GM10847 (cell line): Measurements from ENCODE around the gene ZNF253.

Experiments
- POLR2A ChIP-seq: IDR thresholded peaks from 2 replicates; pipeline ENCODE4 v1.6.1; 2011; ENCODE audit not compliant: insufficient read length; ENCODE audit errors: extremely low read depth

ZNF253 gene

GRCh38 chr19:19865750-19866610 lies at the start of gene ZNF253:
ZNF253 (plus strand) TSS chr19:19865882; CDS start chr19:19865997, 115 bp downstream.
- peak; percentile 65 for TF ChIP-seq POLR2A

- no peak for TF ChIP-seq POLR2A
Observed at GRCh38 chr19:19816679-19817078, 49.0 kb upstream of the ZNF253 start.

- no peak for TF ChIP-seq POLR2A
Observed at GRCh38 chr19:19817357-19817756, 48.3 kb upstream of the ZNF253 start.

GRCh38 chr19:19820774-19821320 lies 44.8 kb upstream of the ZNF253 start:
- no peak for TF ChIP-seq POLR2A

- peak; percentile 53 for TF ChIP-seq POLR2A
Observed at GRCh38 chr19:19821366-19821951, 44.2 kb upstream of the ZNF253 start, which contains the start of gene ZNF506. ZNF506 (minus strand) TSS chr19:19821750; CDS start chr19:19821603, 147 bp downstream.

- no peak for TF ChIP-seq POLR2A
Observed at GRCh38 chr19:19823916-19824315, 41.8 kb upstream of the ZNF253 start.

- TF ChIP-seq POLR2A = no peak
Observed at GRCh38 chr19:19826875-19827274, 38.8 kb upstream of the ZNF253 start.

GRCh38 chr19:19835560-19836038 lies 30.1 kb upstream of the ZNF253 start:
- TF ChIP-seq POLR2A = no peak

- no peak for TF ChIP-seq POLR2A
Observed at GRCh38 chr19:19847781-19848180, 17.9 kb upstream of the ZNF253 start.

GRCh38 chr19:19849056-19849455 lies 16.6 kb upstream of the ZNF253 start:
- TF ChIP-seq POLR2A = no peak

- TF ChIP-seq POLR2A = no peak
Observed at GRCh38 chr19:19858751-19859150, 6.9 kb upstream of the ZNF253 start.

- no peak for TF ChIP-seq POLR2A
Observed at GRCh38 chr19:19860756-19861390, 4.8 kb upstream of the ZNF253 start.

GRCh38 chr19:19866611-19867248 lies 1.0 kb downstream of the ZNF253 start:
- no peak for TF ChIP-seq POLR2A

- no peak for TF ChIP-seq POLR2A
Observed at GRCh38 chr19:19871932-19872331, 6.2 kb downstream of the ZNF253 start.

- no peak for TF ChIP-seq POLR2A
Observed at GRCh38 chr19:19873381-19873780, 7.7 kb downstream of the ZNF253 start.
